Measurements from ENCODE around the gene MGMT. TPM values are rescaled to one million over a fixed set of nuclear protein-coding genes. Genes with fewer than 3 reads are reported as not detected.

The MGMT gene
- total RNA-seq, 4 donors from 2014 or later: 18.4 to 30.3 (median 27.9) TPM

DNA sequence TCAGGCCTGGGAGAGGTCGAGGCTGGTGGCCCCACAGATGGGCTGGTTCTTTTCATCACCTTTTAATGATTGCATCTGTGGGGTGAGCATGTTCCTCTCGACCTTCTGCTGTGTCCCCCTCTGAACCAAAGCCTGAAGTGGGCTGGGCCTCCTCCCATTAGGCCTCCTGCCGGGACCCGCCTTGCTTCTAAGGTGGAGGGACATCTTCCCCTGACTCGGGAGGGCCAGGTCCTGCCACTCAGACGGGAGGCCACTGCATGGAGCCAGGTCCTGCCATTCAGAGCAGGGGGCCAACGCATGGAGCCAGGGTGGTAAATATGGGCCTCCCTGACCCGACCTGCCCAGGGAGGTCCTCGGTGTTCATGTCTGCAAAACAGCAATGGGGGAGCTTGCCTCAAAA, 308.6 kb downstream of the MGMT start:
- 88% methylated on average over 4 of the region's 9 CpGs for WGBS
- peaks cover 0 to 10% (median 2%) of the 10 kb centered on the region in 4 donors for H3K36me3 ChIP-seq
- intact Hi-C loops (cut with DNase I): no loop called here
- no peaks in the 10 kb centered on the region for H3K9me3 ChIP-seq
- DNase-seq (ENCODE audit: extremely low spot score): no peak
- H3K4me3 ChIP-seq: no peak overlapping the region
- no peaks in the 10 kb centered on the region for H3K27me3 ChIP-seq
- no peaks in the 10 kb centered on the region for H3K4me1 ChIP-seq
- no peak overlapping the region for H3K27ac ChIP-seq (replicated peaks in 1 of 4)
- TF ChIP-seq POLR2A (IDR thresholded peaks at IDR 0.05; ENCODE audit: low read depth) (no peak), EP300 (IDR thresholded peaks at IDR 0.05) (no peak), POLR2AphosphoS5 (IDR thresholded peaks at IDR 0.05) (no peak)
- TF ChIP-seq, protein P1, sequence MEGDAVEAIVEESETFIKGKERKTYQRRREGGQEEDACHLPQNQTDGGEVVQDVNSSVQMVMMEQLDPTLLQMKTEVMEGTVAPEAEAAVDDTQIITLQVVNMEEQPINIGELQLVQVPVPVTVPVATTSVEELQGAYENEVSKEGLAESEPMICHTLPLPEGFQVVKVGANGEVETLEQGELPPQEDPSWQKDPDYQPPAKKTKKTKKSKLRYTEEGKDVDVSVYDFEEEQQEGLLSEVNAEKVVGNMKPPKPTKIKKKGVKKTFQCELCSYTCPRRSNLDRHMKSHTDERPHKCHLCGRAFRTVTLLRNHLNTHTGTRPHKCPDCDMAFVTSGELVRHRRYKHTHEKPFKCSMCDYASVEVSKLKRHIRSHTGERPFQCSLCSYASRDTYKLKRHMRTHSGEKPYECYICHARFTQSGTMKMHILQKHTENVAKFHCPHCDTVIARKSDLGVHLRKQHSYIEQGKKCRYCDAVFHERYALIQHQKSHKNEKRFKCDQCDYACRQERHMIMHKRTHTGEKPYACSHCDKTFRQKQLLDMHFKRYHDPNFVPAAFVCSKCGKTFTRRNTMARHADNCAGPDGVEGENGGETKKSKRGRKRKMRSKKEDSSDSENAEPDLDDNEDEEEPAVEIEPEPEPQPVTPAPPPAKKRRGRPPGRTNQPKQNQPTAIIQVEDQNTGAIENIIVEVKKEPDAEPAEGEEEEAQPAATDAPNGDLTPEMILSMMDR (IDR thresholded peaks at IDR 0.05): no peak

DNA sequence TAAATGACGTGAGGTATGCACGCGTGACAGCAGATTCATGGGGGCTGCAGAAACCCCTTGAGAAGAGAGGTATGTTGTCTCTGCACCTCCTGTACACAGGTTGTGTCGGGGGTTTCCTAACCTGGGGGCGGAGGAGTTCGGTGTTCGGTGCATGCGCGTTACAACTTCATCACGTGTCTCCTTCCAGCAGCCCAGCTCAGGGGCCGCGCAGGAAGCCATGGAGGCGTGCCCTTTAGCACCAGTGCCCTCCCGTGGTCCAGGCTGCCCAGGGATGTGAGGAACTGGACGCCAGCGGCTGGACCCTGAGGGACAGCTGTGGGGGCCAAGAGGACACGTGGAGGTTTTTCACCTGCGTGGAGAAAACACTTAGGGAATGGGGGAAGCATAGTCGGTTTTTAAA, 310.6 kb downstream of the MGMT start:
- no peaks in the 10 kb centered on the region for H3K36me3 ChIP-seq

GRCh38 chr10:129778571-129778970, 311.5 kb downstream of the MGMT start:
- no peaks in the 10 kb centered on the region for H3K9me3 ChIP-seq
- intact Hi-C loops (cut with DNase I): no loop called here
- H3K4me3 ChIP-seq: no peak overlapping the region
- no peak overlapping the region for H3K27ac ChIP-seq (replicated peaks in 1 of 4)
- WGBS: 95% methylated on average over 13 of the region's 13 CpGs
- no peak for DNase-seq (ENCODE audit: extremely low spot score)
- H3K36me3 ChIP-seq: no peaks in the 10 kb centered on the region
- TF ChIP-seq EP300 (IDR thresholded peaks at IDR 0.05): no peak
- TF ChIP-seq, protein P1 (IDR thresholded peaks at IDR 0.05): no peak
- TF ChIP-seq POLR2AphosphoS5 (IDR thresholded peaks at IDR 0.05): no peak
- no peak for TF ChIP-seq POLR2A (IDR thresholded peaks at IDR 0.05; ENCODE audit: low read depth)
- H3K4me1 ChIP-seq: no peaks in the 10 kb centered on the region
- no peaks in the 10 kb centered on the region for H3K27me3 ChIP-seq

More for the DNA sequence above, 310.6 kb downstream of the MGMT start:
- intact Hi-C loops (cut with DNase I): no loop called here
- DNase-seq (ENCODE audit: extremely low spot score): no peak
- TF ChIP-seq POLR2AphosphoS5 (IDR thresholded peaks at IDR 0.05): no peak
- no peak for TF ChIP-seq EP300 (IDR thresholded peaks at IDR 0.05)
- TF ChIP-seq, protein P1 (IDR thresholded peaks at IDR 0.05): no peak
- no peak for TF ChIP-seq POLR2A (IDR thresholded peaks at IDR 0.05; ENCODE audit: low read depth)
- Histone ChIP-seq H3K4me1 (no peaks in the 10 kb centered on the region), H3K27me3 (no peaks in the 10 kb centered on the region), H3K9me3 (no peaks in the 10 kb centered on the region), H3K4me3 (no peak overlapping the region), H3K27ac (replicated peaks in 1 of 4) (no peak overlapping the region)
- 91% methylated on average over 17 of the region's 19 CpGs for WGBS

- DNase-seq (ENCODE audit: extremely low spot score): no peak
- Histone ChIP-seq H3K4me1 (no peaks in the 10 kb centered on the region), H3K27me3 (no peaks in the 10 kb centered on the region), H3K4me3 (no peak overlapping the region), H3K36me3 (no peaks in the 10 kb centered on the region), H3K9me3 (no peaks in the 10 kb centered on the region), H3K27ac (replicated peaks in 1 of 4) (no peak overlapping the region)
- intact Hi-C loops (cut with DNase I): no loop called here
- TF ChIP-seq POLR2AphosphoS5 (IDR thresholded peaks at IDR 0.05): no peak
- no peak for TF ChIP-seq POLR2A (IDR thresholded peaks at IDR 0.05; ENCODE audit: low read depth)
- no peak for TF ChIP-seq EP300 (IDR thresholded peaks at IDR 0.05)
- TF ChIP-seq, protein P1 (IDR thresholded peaks at IDR 0.05): no peak
- WGBS: 90% methylated on average over 35 of the region's 35 CpGs
These were observed 312.4 kb downstream of the MGMT start for GRCh38 chr10:129779126-129780111.
